K562 (cell line): Measurements from ENCODE around the gene NPB. TPM values are rescaled to one million over a fixed set of nuclear protein-coding genes. Genes with fewer than 3 reads are reported as not detected.
A peak's percentile ranks its signal among the peaks of the same experiment; 100 is the strongest.

ENCODE experiments used
- ARID2 ChIP-seq: fragments of 450-650 bp; IDR thresholded peaks from 2 replicates; pipeline ENCODE4 v1.6.1; 2017; ENCODE audit warnings: antibody characterized with exemption, mild to moderate bottlenecking
- CSDE1 ChIP-seq, 2 experiments: fragments of 450-650 bp; IDR thresholded peaks; 2 replicates each; pipeline ENCODE4 v1.6.1; 2016; ENCODE audit warnings: mild to moderate bottlenecking in 1 of 2
- FOXJ2 ChIP-seq: fragments of 200-800 bp; sonication (Bioruptor generic); IDR thresholded peaks from 2 replicates; pipeline ENCODE4 v1.6.1; 2016; ENCODE audit warnings: missing genetic modification characterization, missing compliant biosample characterization
- HMG20B ChIP-seq: fragments of 250-450 bp; sonication (Bioruptor Pico); IDR thresholded peaks from 2 replicates; pipeline ENCODE4 v1.5.0; 2021; ENCODE audit warnings: mild to moderate bottlenecking
- KLF16 ChIP-seq: IDR thresholded peaks from 2 replicates; pipeline ENCODE4 v1.6.1; 2016; ENCODE audit warnings: antibody characterized with exemption
- MIER1 ChIP-seq: fragments of 450-650 bp; IDR thresholded peaks from 2 replicates; pipeline ENCODE4 v1.6.1; 2016; ENCODE audit warnings: antibody characterized with exemption, mild to moderate bottlenecking, low read depth
- NFRKB ChIP-seq: fragments of 450-650 bp; IDR thresholded peaks from 2 replicates; pipeline ENCODE4 v1.6.1; 2016; ENCODE audit warnings: low read depth
- PHF8 ChIP-seq: fragments of 200-600 bp; sonication (generic); IDR thresholded peaks from 2 replicates; pipeline ENCODE4 v1.6.1; 2012; ENCODE audit warnings: mixed run types, mild to moderate bottlenecking, inconsistent platforms, low read length, moderate library complexity, borderline replicate concordance
- POLR2A ChIP-seq: fragments of 450-650 bp; conservative IDR thresholded peaks from 2 replicates; pipeline ENCODE4 v1.6.1; 2016
- POU5F1 ChIP-seq: fragments of 150-350 bp; IDR thresholded peaks from 2 replicates; pipeline ENCODE4 v1.6.1; 2014; ENCODE audit warnings: borderline replicate concordance, low read length, low read depth, mild to moderate bottlenecking; ENCODE audit not compliant: partially characterized antibody
- RAD51 ChIP-seq: fragments of 450-650 bp; IDR thresholded peaks from 2 replicates; pipeline ENCODE4 v1.7.1; 2016; ENCODE audit warnings: low read depth, mild to moderate bottlenecking, borderline replicate concordance
- TCF7 ChIP-seq: sonication (generic); IDR thresholded peaks from 2 replicates; pipeline ENCODE4 v1.6.1; 2016; ENCODE audit warnings: antibody characterized with exemption, borderline replicate concordance
- ZNF12 ChIP-seq: sonication (generic); formaldehyde crosslinking; IDR thresholded peaks from 2 replicates; pipeline ENCODE4 v1.4.0; 2020; ENCODE audit warnings: mild to moderate bottlenecking, missing genetic modification reagents
- ZNF561 ChIP-seq: fragments of 450-650 bp; formaldehyde crosslinking; conservative IDR thresholded peaks from 2 replicates; pipeline ENCODE4 v1.4.0; 2020; ENCODE audit warnings: mild to moderate bottlenecking, moderate library complexity
- ZNF586 ChIP-seq: fragments of 450-650 bp; formaldehyde crosslinking; conservative IDR thresholded peaks from 2 replicates; pipeline ENCODE4 v1.4.0; 2020; ENCODE audit warnings: mild to moderate bottlenecking, moderate library complexity
- polyA plus RNA-seq, 8 experiments: library from polyadenylated mRNA; depleted of rRNA in 4 of 8; stranded (reverse) in 5 of 8; unstranded in 3 of 8; fragments of >200 nt; fragmentation: Nextera tagmentation in 2 of 8; fragmentation: Illumina TruSeq in 1 of 8; extraction: Ambion mirVana in 2 of 8; extraction: Trizol in 1 of 8; gene quantifications; 2 replicates each; pipeline versions ENCODE4 v1.2.1 to v1.2.3, GENCODE V29; 2011 to 2014; ENCODE audit warnings: inconsistent platforms in 1 of 8, missing spikeins in 1 of 8
- total RNA-seq, 7 experiments: library from RNA; depleted of rRNA in 6 of 7; stranded (reverse); fragments of >200 nt in 6 of 7; fragmentation: Illumina TruSeq in 2 of 7; extraction: Trizol in 2 of 7; gene quantifications; 2 replicates each; pipeline versions ENCODE4 v1.2.1 to v1.2.3, GENCODE V29; 2011 to 2021; ENCODE audit warnings: low replicate concordance in 1 of 7
- TF ChIP-seq, protein P1 (sequence below): sonication (generic); formaldehyde crosslinking; IDR thresholded peaks from 2 replicates; pipeline ENCODE4 v1.4.0; 2020; ENCODE audit warnings: mild to moderate bottlenecking, missing genetic modification reagents
- TF ChIP-seq, protein P2 (sequence below): fragments of 150-350 bp; IDR thresholded peaks from 2 replicates; pipeline ENCODE4 v1.6.1; 2014; ENCODE audit warnings: low read depth, mild to moderate bottlenecking, low read length, borderline replicate concordance
- TF ChIP-seq, protein P3 (sequence below): sonication (generic); formaldehyde crosslinking; IDR thresholded peaks from 2 replicates; pipeline ENCODE4 v1.8.0; 2022; ENCODE audit warnings: mild to moderate bottlenecking, missing genetic modification reagents, borderline replicate concordance
- TF ChIP-seq, protein P4 (sequence below), 2 experiments: IDR thresholded peaks; 2 replicates each; pipeline ENCODE4 v1.6.1; 2011; ENCODE audit warnings: borderline replicate concordance in 1 of 2, control low read depth in 1 of 2, low read depth in 1 of 2, low read length in 1 of 2, mild to moderate bottlenecking in 1 of 2, mixed read lengths in 1 of 2, moderate library complexity in 1 of 2; ENCODE audit not compliant: insufficient read depth in 1 of 2, insufficient read length in 1 of 2, poor library complexity in 1 of 2, severe bottlenecking in 1 of 2; ENCODE audit errors: extremely low read depth in 1 of 2

NPB gene
- total and polyA plus RNA-seq, 9 of the 15 experiments (the other 6 are each of a cell fraction or from before 2014, with no cell fraction given), result 0.03 to 0.61 (median 0.14) TPM; not detected in 2

DNA sequence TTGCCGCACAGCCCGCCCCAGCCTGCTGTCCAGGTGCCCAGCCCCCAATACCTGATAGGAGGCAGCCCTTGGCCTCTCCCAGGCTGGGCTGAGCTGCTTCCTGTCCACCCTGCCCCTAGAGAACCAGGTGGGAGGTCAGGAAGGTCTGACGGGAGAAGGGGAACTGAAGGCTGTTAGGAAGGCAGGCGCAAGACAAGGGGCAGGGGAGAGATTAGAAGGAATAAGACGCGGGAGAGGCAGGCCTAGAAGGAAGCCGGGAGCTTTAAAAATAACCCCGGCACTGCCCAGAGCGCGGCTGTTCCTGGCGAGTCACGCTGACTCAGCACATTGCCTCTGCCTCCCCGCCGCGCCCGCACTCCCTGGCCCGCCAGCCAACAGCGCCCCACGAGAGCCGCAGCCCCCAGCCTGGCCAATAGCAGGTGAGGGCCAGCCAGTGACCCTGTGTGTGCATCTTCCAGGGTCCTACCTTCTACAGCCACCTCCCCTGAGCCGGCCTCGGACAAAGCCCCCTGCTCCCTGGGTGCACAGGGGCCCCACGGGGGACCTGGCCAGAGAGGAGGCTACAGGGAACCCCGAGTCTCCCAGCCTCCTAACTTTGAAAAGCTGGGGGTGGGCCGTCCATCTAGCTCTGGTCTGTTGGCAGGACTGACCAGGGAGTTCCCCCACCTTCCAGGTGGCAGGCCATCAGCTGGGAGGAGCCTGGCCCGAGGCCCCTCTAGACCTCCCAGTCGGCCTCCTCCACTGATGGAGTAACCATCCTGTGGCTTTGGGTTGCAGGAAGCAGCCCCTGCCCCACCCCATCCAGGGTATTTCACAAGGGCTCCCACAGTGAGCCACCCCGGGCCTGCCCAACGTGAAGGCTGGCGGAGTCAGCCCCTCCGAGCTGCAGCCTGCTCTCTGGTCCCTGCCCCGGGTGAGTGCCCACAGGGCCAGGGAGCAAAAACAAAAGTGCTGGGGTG, 21.5 kb downstream of the NPB start (continued):
- TF ChIP-seq, protein P1, sequence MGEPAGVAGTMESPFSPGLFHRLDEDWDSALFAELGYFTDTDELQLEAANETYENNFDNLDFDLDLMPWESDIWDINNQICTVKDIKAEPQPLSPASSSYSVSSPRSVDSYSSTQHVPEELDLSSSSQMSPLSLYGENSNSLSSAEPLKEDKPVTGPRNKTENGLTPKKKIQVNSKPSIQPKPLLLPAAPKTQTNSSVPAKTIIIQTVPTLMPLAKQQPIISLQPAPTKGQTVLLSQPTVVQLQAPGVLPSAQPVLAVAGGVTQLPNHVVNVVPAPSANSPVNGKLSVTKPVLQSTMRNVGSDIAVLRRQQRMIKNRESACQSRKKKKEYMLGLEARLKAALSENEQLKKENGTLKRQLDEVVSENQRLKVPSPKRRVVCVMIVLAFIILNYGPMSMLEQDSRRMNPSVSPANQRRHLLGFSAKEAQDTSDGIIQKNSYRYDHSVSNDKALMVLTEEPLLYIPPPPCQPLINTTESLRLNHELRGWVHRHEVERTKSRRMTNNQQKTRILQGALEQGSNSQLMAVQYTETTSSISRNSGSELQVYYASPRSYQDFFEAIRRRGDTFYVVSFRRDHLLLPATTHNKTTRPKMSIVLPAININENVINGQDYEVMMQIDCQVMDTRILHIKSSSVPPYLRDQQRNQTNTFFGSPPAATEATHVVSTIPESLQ (CRISPR knock-in tag), result no peak
- TF ChIP-seq ZNF12 (CRISPR knock-in tag) (no peak), POLR2A (peak; percentile 28), POU5F1 (no peak), TCF7 (0 out of 2 replicates have a peak, but pooled peaks have one; percentile 41), KLF16 (peak; percentile 16; the same call in 1 of the 2 replicates), ZNF586 (CRISPR knock-in tag) (no peak), FOXJ2 (tag) (no peak), CSDE1 (IDR thresholded peaks at IDR 0.05) (no peak), ARID2 (no peak), MIER1 (no peak), HMG20B (no peak), NFRKB (no peak; the same call in 1 of the 2 replicates), RAD51 (no peak), ZNF561 (no peak), PHF8 (peak; percentile 19; the same call in 1 of the 2 replicates)
- TF ChIP-seq, protein P2, sequence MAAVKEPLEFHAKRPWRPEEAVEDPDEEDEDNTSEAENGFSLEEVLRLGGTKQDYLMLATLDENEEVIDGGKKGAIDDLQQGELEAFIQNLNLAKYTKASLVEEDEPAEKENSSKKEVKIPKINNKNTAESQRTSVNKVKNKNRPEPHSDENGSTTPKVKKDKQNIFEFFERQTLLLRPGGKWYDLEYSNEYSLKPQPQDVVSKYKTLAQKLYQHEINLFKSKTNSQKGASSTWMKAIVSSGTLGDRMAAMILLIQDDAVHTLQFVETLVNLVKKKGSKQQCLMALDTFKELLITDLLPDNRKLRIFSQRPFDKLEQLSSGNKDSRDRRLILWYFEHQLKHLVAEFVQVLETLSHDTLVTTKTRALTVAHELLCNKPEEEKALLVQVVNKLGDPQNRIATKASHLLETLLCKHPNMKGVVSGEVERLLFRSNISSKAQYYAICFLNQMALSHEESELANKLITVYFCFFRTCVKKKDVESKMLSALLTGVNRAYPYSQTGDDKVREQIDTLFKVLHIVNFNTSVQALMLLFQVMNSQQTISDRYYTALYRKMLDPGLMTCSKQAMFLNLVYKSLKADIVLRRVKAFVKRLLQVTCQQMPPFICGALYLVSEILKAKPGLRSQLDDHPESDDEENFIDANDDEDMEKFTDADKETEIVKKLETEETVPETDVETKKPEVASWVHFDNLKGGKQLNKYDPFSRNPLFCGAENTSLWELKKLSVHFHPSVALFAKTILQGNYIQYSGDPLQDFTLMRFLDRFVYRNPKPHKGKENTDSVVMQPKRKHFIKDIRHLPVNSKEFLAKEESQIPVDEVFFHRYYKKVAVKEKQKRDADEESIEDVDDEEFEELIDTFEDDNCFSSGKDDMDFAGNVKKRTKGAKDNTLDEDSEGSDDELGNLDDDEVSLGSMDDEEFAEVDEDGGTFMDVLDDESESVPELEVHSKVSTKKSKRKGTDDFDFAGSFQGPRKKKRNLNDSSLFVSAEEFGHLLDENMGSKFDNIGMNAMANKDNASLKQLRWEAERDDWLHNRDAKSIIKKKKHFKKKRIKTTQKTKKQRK, result no peak
- TF ChIP-seq, protein P3, sequence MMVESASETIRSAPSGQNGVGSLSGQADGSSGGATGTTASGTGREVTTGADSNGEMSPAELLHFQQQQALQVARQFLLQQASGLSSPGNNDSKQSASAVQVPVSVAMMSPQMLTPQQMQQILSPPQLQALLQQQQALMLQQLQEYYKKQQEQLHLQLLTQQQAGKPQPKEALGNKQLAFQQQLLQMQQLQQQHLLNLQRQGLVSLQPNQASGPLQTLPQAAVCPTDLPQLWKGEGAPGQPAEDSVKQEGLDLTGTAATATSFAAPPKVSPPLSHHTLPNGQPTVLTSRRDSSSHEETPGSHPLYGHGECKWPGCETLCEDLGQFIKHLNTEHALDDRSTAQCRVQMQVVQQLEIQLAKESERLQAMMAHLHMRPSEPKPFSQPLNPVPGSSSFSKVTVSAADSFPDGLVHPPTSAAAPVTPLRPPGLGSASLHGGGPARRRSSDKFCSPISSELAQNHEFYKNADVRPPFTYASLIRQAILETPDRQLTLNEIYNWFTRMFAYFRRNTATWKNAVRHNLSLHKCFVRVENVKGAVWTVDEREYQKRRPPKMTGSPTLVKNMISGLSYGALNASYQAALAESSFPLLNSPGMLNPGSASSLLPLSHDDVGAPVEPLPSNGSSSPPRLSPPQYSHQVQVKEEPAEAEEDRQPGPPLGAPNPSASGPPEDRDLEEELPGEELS (CRISPR knock-in tag), result no peak
- TF ChIP-seq, protein P4, sequence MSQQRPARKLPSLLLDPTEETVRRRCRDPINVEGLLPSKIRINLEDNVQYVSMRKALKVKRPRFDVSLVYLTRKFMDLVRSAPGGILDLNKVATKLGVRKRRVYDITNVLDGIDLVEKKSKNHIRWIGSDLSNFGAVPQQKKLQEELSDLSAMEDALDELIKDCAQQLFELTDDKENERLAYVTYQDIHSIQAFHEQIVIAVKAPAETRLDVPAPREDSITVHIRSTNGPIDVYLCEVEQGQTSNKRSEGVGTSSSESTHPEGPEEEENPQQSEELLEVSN (IDR thresholded peaks at IDR 0.05; ENCODE audit: borderline replicate concordance in 1 of 2, extremely low read depth in 1 of 2, insufficient read depth in 1 of 2, insufficient read length in 1 of 2, low read depth in 1 of 2, low read length in 1 of 2, poor library complexity in 1 of 2, severe bottlenecking in 1 of 2), result peak in 1 of 2 experiments; percentile 70
